Measurements from ENCODE around the gene IDH3A.
A peak's percentile ranks its signal among the peaks of the same experiment; 100 is the strongest.

Gene IDH3A

DNA sequence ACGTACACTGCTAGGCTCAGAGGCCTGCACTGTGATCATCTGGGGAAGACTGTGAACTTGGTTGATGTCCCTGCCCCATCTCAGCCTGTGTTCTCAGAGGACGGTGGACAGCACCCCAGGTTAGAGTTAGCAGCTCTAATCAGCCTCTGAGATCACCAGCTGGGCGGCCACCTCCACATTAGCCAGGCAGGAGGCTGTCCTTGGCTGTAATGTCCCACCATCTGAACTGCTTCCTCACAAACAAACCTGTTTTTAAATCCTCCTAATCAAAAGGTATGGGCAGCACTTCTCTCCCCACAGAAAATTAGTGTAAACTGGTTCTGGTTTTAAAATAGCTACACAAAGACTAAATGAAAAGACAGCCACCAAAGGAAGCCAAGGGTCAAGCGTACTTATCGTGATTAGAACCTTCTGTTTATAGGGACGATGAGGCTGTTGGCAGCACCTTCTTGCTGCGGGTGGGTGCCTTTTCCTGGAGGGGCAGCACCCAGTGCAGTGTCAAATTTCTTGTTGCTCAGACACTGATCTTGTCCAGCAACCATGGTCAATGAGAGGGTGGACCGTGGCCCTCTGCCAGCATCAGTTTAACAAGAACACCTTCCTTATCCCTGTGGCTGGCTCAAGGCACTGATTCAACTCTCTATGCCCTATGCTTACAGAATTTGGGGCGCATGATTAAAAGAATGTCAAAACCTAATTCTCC is 60.6 kb downstream of the IDH3A start:
- TF ChIP-seq, protein P1, sequence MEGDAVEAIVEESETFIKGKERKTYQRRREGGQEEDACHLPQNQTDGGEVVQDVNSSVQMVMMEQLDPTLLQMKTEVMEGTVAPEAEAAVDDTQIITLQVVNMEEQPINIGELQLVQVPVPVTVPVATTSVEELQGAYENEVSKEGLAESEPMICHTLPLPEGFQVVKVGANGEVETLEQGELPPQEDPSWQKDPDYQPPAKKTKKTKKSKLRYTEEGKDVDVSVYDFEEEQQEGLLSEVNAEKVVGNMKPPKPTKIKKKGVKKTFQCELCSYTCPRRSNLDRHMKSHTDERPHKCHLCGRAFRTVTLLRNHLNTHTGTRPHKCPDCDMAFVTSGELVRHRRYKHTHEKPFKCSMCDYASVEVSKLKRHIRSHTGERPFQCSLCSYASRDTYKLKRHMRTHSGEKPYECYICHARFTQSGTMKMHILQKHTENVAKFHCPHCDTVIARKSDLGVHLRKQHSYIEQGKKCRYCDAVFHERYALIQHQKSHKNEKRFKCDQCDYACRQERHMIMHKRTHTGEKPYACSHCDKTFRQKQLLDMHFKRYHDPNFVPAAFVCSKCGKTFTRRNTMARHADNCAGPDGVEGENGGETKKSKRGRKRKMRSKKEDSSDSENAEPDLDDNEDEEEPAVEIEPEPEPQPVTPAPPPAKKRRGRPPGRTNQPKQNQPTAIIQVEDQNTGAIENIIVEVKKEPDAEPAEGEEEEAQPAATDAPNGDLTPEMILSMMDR (conservative IDR thresholded peaks at IDR 0.05): no peak

DNA sequence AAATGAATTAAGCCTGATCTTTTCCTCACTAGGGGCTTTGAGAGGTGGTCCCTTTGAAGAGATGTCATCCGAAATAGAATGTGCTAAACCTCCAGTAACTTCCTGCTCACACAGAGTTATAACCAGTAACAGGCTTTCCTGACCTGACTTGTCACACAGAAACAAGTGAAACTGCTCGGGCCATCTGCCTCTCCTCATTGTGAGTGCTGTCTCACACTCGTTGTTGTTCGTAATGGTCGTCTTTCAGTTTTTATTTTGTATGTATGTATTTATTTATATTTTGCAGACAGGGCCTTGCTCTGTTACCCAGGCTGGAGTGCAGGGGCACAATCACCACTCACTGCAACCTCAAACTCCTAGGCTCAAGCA is 61.2 kb downstream of the IDH3A start:
- TF ChIP-seq, protein P1 (conservative IDR thresholded peaks at IDR 0.05): no peak
- H3K27ac ChIP-seq: peak overlapping the region; percentile 100

More for the DNA sequence above, 60.6 kb downstream of the IDH3A start:
- H3K27ac ChIP-seq: peak overlapping the region; percentile 100

DNA sequence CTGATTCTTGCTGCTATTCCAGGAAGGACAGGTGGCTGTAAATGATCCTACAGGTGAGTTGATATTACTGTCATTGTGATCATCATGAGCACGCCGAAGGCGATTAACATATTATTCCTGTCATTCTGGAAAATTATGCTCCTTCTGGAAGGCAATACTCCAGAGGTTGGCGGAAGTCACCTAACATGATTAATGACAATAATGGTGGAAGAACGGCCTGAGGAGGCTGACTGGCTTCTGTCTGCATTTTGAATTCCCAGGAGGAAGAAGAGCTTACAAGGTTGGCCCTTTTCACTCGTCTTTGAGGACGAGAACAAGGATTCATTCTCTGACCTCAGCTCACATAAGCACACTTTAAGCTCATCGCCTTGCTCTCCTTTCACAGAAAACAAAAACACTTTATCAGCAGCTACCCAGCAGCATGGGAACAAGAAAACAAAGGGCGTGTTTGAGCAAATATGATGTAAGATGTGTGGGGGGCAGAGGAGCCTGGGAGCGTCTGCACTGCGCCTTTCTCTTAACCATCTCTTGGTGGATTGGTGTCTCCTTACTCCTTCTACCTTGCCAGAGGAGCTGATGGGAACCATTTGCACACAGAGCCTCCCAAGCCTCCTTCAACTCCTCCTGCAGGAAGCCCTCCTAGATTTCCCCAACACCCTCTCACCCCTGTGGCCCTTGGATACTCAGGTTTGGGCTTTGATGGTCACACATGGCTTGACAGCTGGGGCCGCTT is 62.2 kb downstream of the IDH3A start:
- TF ChIP-seq, protein P1 (conservative IDR thresholded peaks at IDR 0.05): no peak
- peak overlapping the region; percentile 100 for H3K27ac ChIP-seq

DNA sequence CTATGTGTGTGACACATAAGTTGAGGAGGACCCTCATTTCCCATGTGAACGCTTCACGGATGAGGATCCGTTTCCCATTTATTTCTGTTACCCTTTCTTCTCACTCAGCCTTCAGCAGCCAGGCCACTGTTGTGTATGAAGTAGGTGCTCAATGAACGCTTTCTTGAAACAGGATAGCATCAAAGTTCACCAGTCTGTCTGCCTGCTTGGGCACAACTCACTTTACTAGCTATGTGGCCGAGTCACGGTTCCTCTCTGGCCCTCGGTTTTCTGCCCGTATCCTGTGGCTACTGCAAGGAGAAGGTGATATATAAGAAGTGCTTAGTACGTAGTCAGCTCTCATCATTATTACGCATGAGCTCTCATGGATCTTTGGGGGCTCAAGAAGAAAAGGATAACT is 62.8 kb downstream of the IDH3A start:
- H3K27ac ChIP-seq: peak overlapping the region; percentile 100
- TF ChIP-seq, protein P1 (conservative IDR thresholded peaks at IDR 0.05): no peak

DNA sequence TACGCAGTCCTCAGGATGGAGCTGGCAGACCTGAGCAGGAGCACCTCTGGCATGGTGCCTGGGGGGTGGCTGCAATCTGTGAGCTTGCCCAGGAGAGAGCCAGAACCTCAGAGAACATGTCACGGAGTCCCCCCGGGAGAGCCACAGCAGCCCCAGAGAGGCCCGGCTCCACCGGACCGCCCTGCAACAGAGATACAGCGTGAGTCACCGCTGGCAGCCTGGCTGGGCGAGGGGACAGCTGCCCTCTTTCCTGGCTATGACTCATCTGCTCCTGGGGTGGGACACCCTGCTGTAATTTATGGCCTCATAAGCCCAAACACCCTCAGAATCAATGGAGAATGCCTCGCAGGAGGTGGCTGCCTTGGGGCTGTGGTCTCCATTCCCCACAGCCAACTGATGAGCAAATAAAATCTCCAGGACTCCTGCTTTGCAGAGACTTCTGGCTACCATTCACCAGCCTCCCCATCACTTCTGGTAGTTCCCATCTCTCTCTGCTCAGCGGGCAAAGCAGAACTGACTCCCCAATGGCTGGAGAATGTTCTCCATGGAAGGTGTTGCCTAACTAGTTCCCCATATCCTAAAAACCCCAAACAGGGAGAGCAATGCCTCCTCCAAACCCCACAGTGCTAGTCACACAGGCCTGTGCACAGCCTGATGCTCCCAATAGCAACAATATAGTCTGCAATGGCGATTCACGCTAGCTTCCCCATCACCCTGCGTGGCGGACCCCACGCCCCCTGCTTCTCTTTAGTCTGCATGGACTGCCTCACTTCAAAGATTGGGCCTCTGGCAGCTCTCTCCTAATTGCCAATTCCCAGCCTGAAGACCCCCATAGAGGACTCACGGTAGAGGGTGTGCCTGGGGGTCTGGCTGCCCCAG is 63.6 kb downstream of the IDH3A start:
- TF ChIP-seq, protein P1 (conservative IDR thresholded peaks at IDR 0.05): no peak
- peak overlapping the region; percentile 100 for H3K27ac ChIP-seq

DNA sequence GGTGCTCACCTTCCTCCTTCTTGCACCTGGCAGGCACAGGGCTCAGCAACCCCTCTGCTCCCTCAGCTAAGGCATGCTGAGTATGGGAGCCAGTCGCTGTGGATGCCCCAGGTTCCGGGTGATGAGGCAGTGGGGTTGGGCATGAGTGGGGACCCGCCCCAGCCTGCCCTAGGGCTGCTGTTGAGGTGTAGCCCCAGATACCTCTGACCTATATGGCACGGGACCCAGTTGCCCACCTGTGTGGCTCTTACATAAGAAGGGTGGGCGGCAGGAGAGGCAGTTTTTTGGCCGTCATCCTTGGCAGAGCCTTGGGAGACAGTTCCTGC is 64.2 kb downstream of the IDH3A start:
- peak overlapping the region; percentile 100; the same call in 1 of the 2 replicates for H3K27ac ChIP-seq
- TF ChIP-seq, protein P1 (conservative IDR thresholded peaks at IDR 0.05): no peak

DNA sequence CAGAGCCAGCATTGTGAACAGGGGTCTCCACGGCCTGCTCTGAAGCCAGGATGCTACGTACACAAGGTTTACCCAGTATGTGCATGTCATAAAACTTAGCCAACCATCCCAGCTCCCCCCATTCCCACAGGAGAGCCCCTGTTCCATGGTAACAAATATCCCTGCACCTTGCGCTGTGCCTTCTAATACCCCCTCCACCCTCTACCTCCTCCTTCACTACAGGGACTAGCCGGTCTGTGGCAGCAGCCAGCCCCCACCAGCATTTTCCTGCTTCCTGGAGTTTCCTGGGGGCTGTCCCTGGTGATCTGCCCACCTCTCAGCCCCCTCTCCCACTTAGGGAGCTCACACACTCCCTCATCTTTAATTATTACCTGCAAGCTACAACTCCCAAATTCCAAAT is 64.8 kb downstream of the IDH3A start:
- TF ChIP-seq, protein P1 (conservative IDR thresholded peaks at IDR 0.05): no peak
- H3K27ac ChIP-seq: no peak overlapping the region; the same call in 1 of the 2 replicates
